ENCODE data around the gene DYRK4. TPM values are rescaled to one million over a fixed set of nuclear protein-coding genes. Genes with fewer than 3 reads are reported as not detected.

The DYRK4 gene
- total and polyA plus RNA-seq, 2 of the 8 experiments (the other 6 are each of a cell fraction or from before 2014, with no cell fraction given): 10.5 to 11.4 TPM

DNA sequence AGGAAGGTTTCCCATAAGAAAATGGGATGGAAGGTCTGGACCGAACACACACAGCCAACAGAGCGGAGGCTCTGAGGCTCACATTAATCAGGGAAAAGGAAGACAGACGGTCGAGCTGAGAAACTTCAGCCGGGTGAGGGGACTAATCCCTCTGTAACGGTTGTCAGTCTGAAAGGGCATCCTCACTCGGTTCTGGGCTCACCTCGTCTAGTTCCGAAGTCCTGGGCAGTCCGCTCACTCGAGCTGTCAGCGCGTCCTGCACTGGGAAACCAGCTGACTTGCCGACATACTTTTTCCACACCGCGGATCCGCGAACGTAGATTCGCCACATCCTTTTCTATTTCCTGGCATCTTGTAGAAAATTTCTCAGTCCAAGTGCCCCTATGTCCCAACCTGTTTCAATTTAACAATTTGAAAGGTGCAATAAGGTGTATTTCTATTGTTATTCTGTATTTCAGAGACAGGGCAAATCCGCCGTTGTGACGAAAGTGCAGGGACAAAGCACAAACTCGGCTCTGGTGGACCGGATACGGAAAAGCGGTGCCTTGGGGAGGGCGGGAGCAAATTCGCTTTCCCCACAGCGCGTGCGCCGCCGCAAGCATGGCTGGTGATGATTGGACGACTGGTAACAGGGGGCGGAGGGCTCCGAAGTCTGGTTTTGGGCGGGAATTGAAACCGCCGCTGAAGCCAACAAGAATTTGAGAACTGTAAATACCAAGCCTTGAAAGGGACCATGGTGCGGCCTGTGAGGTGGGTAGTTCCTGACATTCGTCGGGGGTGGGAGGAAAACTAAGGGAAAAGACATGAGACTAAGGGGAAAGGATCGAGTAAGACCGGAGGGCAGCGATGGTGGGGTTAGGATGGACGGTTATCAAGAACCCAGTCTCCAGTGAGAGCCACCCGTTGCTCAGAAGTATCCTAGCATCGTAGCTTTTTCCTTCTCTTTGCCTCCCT lies 23.5 kb upstream of the DYRK4 start, which contains the start of gene RAD51AP1 (continued):
- TF ChIP-seq SIX5 (IDR thresholded peaks at IDR 0.05; ENCODE audit: low read depth, low read length): no peak
- no peak for TF ChIP-seq CHD2 (IDR thresholded peaks at IDR 0.05; ENCODE audit: low read length)
- TF ChIP-seq TEAD4 (IDR thresholded peaks at IDR 0.05; ENCODE audit: low read depth, low read length): peak; percentile 71; the same call in 1 of the 2 replicates
- TF ChIP-seq GABPA (IDR thresholded peaks at IDR 0.05; ENCODE audit: borderline replicate concordance, insufficient read depth, low read length): peak; percentile 92; the same call in 1 of the 2 replicates
- peak in 1 of 2 experiments; percentile 97; a peak in 2 of 3 replicates for TF ChIP-seq EP300 (IDR thresholded peaks at IDR 0.05; ENCODE audit: borderline replicate concordance in 1 of 2, low read depth in 2 of 2, low read length in 2 of 2)
- no peak for TF ChIP-seq CHD7 (IDR thresholded peaks at IDR 0.05; ENCODE audit: insufficient replicate concordance, low read length)
- TF ChIP-seq SUZ12 (IDR thresholded peaks at IDR 0.05; ENCODE audit: low read length): no peak
- TF ChIP-seq, protein P1, sequence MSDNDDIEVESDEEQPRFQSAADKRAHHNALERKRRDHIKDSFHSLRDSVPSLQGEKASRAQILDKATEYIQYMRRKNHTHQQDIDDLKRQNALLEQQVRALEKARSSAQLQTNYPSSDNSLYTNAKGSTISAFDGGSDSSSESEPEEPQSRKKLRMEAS (IDR thresholded peaks at IDR 0.05): peak; percentile 94
- no peak for TF ChIP-seq SIRT6 (IDR thresholded peaks at IDR 0.05; ENCODE audit: low read length)

All from H1 (cell line).